SK-N-SH (cell line): ENCODE results near the gene PNPLA2.

ENCODE experiments used
- CHD2 ChIP-seq: fragments of 150-350 bp; IDR thresholded peaks from 2 replicates; pipeline ENCODE4 v1.6.1; 2018; ENCODE audit warnings: low read length; ENCODE audit not compliant: partially characterized antibody
- EZH2phosphoT487 ChIP-seq: fragments of 200-600 bp; sonication (generic); IDR thresholded peaks from 2 replicates; pipeline ENCODE4 v1.6.1; 2017; ENCODE audit warnings: low read depth, mixed run types, mild to moderate bottlenecking, antibody characterized with exemption, moderate library complexity, borderline replicate concordance
- JUND ChIP-seq: IDR thresholded peaks from 2 replicates; pipeline ENCODE4 v1.4.0; 2012
- MXI1 ChIP-seq: IDR thresholded peaks from 2 replicates; pipeline ENCODE4 v1.6.1; 2012; ENCODE audit warnings: mild to moderate bottlenecking, low read depth, low read length, improper control_type of control experiment
- NFIC ChIP-seq: IDR thresholded peaks from 2 replicates; pipeline ENCODE4 v1.4.0; 2012; ENCODE audit warnings: borderline replicate concordance
- POLR2AphosphoS5 ChIP-seq: IDR thresholded peaks from 2 replicates; pipeline ENCODE4 v1.6.1; 2012; ENCODE audit warnings: low read depth, low read length
- SIN3A ChIP-seq: IDR thresholded peaks from 2 replicates; pipeline ENCODE4 v1.6.1; 2012; ENCODE audit warnings: low read depth, mild to moderate bottlenecking, low read length, moderate library complexity, borderline replicate concordance
- YY1 ChIP-seq: IDR thresholded peaks from 2 replicates; pipeline ENCODE4 v1.4.0; 2012; ENCODE audit warnings: low read depth, mild to moderate bottlenecking
- TF ChIP-seq, protein P1 (sequence below): fragments of 200-600 bp; sonication (generic); IDR thresholded peaks from 2 replicates; pipeline ENCODE4 v1.6.1; 2017; ENCODE audit warnings: antibody characterized with exemption, mild to moderate bottlenecking, moderate library complexity

DNA sequence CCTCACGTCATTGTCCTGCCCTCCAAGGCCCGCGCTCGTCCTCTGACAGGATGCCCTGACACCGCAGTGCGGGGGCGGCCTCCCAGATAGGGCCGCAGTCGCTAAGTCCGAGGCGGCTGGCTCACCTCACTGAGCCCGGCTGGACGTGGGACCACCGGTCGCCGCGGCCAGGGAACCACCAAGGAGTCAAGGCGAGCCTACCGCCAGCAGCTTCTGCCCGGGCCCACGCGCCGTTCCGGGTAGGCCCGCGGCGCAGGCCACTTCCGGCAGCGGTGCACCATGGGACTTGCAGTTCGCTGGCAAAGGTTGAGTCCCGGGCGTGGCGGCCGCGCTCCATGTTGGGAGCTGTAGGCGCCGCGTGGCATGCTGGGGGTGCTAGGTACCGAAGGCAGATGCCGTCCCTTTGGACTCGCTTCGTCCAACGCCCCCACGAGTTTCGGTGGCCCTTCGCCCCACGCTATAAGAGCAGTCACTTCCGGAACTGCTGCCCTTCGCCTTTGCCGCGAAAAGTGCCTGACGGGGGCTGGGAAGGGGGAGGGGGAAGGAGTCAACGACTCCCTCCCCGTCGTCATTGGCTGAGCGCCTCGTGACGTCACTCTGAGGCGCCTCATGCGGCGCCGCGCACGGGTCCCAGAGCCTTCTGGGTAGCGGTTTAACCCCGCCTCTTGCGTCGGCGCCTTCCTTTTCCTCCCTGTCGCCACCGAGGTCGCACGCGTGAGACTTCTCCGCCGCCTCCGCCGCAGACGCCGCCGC lies 9.3 kb upstream of the PNPLA2 start, which contains the start of gene RPLP2:
- TF ChIP-seq, protein P1, sequence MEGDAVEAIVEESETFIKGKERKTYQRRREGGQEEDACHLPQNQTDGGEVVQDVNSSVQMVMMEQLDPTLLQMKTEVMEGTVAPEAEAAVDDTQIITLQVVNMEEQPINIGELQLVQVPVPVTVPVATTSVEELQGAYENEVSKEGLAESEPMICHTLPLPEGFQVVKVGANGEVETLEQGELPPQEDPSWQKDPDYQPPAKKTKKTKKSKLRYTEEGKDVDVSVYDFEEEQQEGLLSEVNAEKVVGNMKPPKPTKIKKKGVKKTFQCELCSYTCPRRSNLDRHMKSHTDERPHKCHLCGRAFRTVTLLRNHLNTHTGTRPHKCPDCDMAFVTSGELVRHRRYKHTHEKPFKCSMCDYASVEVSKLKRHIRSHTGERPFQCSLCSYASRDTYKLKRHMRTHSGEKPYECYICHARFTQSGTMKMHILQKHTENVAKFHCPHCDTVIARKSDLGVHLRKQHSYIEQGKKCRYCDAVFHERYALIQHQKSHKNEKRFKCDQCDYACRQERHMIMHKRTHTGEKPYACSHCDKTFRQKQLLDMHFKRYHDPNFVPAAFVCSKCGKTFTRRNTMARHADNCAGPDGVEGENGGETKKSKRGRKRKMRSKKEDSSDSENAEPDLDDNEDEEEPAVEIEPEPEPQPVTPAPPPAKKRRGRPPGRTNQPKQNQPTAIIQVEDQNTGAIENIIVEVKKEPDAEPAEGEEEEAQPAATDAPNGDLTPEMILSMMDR, result no peak
- TF ChIP-seq JUND (no peak), SIN3A (peak; percentile 71; the same call in 1 of the 2 replicates), POLR2AphosphoS5 (peak; percentile 91), EZH2phosphoT487 (no peak), NFIC (no peak), MXI1 (peak; percentile 85), CHD2 (peak; percentile 87), YY1 (peak; percentile 71; the same call in 1 of the 2 replicates)
